AG20443 (cell line): ENCODE results near the gene PMPCB.
A peak's percentile ranks its signal among the peaks of the same experiment; 100 is the strongest.
"Not testable (repeated sequence)": the region's sequence is repeated elsewhere in the genome, so short reads cannot be mapped to it uniquely, and the experiment has no call there.

Experiments used
- DNase-seq: peaks from one replicate; pipeline ENCODE4 v3.0.0; 2012; ENCODE audit warnings: low spot score, mixed read lengths

Gene PMPCB

DNA sequence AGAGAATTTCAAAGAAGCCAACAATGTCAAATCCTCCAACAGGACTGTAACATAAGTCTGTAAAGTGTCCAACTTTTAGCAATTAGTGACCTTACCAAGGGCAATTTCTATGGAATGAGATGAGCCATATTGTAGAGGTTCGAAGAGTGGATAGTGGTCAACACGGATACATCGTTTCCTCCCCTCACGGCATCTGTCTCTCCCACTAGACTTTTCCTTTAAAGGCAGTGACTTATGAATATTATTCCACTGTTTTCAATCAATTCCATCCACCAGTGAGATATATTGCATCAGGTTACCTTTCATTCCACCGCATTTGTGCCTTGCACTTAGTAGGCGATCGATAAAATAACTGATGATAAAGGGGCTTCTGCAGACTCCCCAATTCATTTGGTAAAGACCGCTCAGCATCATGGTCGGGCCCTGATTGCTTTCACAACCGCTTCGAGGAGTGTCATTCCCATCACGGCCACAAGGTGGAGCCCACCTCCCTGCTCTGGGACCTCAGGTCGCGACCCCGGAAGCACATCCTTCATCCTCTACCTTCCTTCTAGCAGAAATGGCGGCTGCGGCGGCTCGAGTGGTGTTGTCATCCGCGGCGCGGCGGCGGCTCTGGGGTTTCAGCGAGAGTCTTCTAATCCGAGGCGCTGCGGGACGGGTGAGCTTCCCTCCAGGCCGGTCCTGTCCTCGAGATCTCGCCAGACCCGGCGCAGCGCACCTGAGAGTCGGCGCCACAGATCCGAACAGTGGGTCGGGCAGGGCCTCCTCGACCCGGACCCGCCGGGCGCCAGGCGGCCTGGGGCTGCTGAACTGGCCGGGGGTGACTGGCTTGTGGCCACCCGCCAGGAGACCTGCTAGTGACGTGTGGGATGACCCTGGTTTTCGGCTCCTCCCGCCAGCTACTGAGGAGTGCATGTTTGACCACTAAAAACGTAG, at the start of gene PMPCB:
TSS of gene PMPCB (plus strand) at position 535 of the 936 bp plus-strand sequence. CDS start at position 560, 25 bp downstream.
- DNase-seq: peak; percentile 96

DNA sequence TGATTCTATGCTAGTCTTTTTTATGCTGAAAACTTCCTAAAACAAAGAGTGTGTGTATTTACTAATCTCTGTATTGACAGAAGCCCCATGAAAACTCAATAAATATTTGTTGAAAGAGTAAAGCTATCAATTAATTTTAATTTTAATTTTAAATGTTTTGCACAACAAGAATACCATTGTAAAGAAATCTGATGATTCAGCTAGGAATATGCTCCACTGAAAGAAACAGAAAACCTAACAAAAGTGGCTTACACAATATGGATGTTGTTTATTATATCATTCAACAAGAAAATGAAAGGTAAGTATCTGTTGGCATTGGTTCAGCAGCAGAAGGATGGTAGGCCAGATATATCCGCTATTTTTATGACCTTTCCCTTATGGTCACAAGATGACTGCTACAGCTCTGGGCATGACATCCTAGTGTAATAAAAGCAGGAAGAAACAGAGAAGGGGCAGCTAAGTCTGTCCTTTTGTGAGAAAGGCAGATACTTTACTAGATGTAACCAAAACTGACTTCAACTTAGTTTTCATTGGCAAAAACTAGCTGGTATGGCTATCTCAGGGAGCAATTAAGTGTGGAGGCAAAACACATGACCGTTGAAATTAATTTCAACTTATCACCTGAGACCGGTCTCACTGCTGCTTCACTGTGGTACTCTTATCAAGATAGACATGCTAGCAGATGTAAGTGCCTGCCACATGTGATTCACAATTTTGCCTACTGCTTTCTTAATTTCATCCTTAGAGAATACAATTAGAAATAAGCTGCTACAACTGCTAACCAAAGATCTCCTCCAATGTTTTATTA, 43.3 kb upstream of the PMPCB start:
- DNase-seq: not testable (repeated sequence)

- DNase-seq: not testable (repeated sequence)
These were observed 33.2 kb upstream of the PMPCB start for GRCh38 chr7:103264054-103264453.

GRCh38 chr7:103266229-103266628, 31.0 kb upstream of the PMPCB start:
- DNase-seq: not testable (repeated sequence)

- DNase-seq: not testable (repeated sequence)
These were observed 23.9 kb upstream of the PMPCB start for GRCh38 chr7:103273374-103273773.

- not testable (repeated sequence) for DNase-seq
These were observed 22.4 kb upstream of the PMPCB start for GRCh38 chr7:103274867-103275266.

DNA sequence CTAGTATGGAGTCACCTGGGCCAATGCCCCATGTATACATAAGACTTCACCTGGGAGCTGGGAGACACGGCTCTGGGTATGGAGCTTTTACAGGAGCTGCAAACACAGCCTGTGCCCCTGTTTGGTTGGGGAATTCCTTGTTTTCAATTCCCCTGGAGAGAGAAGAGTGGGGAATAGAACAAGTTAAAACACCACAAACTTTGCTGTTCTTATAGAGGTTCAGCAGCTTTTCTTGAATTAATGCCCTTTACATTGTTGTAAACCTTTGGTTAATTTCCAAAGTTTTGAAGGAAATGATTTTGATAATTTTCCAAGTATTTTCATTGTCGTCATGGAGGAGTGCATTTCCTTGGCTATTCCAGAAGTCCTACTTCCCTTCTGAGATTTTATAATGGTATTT, 19.0 kb upstream of the PMPCB start:
- DNase-seq: not testable (repeated sequence)

- not testable (repeated sequence) for DNase-seq
These were observed 17.6 kb upstream of the PMPCB start for GRCh38 chr7:103279636-103279962.

DNA sequence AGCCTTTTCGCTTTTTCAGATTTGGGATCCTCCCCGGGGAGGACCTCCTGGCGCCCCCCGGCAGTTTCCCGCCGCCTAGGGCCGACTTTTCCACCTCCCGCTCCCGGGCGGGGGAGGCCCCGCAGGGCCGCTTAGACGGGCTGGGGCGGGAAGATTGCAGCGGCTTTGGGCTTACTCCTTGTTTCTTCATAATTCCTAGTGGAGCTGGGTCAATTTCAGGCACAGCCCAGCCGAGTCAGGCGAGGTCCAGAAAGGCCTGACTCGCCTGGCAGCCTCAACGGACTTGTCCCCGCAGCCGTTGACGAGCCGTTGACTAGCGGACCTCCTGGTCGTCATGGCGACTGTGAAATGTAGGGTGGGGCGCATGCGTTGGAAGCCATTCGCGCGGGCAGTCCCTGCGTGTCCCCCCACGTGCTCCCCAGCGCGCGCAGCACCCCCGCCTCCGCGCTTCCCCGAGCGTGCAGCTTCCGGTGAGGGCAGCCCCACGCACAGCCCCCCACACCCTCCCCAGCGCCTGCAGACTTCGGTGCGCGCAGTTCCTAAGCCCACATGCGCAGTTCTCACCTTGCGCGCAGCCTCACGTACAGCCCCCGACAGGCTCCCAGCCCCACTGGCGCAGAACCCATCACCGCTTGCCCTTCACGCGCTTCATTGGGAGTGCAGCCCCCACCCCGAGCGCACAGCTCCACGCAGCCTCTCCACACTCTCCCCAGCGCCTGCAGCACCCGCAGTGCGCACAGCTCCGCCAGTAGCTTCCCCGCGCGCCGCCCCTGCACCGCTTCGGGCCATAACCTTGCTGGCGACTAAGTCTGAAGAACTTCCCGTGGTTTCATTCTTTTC, 17.1 kb upstream of the PMPCB start:
- DNase-seq: peak; percentile 27

- DNase-seq: peak; percentile 9
These were observed 16.5 kb upstream of the PMPCB start for GRCh38 chr7:103280803-103281155.

- not testable (repeated sequence) for DNase-seq
These were observed 14.3 kb upstream of the PMPCB start for GRCh38 chr7:103282802-103283427.

- DNase-seq: no peak
These were observed 5.1 kb upstream of the PMPCB start for GRCh38 chr7:103292122-103292521.

DNA sequence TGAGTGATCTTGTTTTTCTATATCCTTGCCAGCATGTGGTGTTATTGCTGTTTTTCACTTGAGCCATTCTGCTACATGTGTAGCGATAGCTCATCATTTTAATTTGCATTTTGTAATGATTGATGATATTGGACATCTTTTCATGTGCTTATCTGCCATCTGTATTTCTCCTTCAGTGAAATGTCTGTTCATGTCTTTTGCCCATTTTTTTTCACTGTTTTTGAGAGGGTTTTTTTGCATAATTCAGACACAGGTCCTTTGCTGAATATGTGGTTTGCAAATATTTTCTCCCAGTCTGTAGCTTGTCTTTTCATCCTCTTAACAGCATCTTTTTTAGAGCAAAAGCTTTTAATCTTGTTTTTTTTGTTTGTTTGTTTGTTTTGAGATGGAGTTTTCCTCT, 3.7 kb upstream of the PMPCB start:
- no peak for DNase-seq

DNA sequence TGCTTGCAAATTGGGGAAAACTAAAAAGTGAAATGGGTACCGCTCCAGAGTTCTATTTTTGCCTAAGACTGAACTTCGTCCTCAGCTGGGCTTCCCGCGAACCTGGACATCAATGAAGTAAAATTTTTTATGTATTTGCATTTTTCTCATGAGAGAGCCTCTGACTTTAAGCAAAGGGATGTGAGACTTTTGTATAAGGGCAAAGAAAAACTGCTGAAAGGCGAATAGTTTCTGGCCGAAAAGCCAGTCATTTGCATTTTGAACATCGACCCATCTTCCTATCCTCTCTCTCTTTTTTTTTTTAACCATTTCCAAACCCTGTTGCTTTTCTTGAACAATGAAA, 573 bp downstream of the PMPCB start:
- DNase-seq: no peak

DNA sequence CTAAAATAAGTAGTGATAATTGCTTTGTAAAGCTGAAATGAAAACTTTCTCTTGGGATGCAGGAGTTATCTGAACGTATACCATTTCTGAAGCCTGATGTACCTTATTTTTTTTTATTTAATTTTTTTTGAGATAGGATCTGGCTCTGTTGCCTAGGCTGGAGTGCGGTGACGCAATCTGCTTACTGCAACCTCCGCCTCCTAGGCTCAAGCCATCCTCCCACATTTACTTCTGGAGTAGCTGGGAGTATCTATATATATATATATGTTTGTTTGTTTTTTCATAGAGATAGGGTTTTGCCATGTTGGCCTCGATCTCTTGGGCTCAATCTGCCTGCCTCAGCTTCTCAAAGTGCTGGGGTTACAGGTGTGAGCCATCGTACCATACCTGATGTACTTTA, 2.4 kb downstream of the PMPCB start:
- DNase-seq: no peak

GRCh38 chr7:103301441-103301840, 4.2 kb downstream of the PMPCB start:
- no peak for DNase-seq

DNA sequence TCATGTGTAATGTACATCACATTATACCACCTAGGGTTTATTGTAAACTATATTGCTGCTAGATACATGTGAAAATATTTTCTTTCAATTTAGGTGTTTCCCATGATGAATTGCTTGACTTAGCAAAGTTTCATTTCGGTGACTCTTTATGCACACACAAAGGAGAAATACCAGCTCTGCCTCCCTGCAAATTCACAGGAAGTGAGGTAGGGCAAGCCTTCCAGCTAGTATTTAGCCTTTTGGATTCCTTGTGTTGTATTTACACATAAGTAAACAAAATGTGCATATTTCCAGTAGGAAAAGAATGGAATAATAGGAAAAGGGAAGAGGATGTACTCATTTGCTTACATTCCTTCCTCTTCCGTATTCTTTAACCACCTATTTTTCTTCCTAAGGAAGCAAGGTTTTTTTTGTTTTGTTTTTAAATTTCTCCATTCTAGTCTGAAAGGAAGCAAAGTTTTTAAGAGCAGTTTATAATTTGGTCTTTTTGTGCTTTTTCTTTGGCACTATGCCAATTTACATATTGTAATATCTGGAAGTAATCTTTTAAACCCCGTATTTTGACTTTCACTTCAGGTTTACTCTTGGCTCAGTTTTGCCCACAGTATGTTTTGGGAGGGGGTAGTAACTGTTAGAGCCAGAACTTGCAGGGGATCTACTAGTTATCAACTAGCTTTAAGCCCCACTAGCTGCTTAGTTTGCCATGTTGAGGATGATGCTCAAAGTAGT, 10.4 kb downstream of the PMPCB start:
- no peak for DNase-seq

DNA sequence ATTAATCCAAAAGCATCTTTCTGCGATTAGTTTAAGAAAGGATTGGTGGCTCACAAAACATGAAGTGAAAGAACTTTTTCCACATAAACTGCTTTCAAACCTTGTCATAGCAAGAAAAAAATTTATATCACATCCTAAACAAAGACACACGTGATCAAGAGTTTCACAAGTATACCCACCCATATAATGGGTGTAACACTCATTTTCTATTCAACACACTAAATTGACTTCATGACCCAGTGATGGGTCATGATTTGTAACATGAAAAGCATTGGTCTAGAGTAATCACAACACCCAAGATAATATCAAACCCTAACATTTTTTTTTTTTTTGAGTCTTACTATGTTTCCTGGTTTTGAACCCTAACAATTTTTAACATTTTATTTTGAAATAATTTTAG, 17.6 kb downstream of the PMPCB start:
- no peak for DNase-seq

- no peak for DNase-seq
These were observed 19.2 kb downstream of the PMPCB start for GRCh38 chr7:103316380-103316941.

- no peak for DNase-seq
These were observed 19.8 kb downstream of the PMPCB start for GRCh38 chr7:103317009-103317408.

- no peak for DNase-seq
These were observed 28.5 kb downstream of the PMPCB start for GRCh38 chr7:103325744-103326143.
